ENCODE measurements around the gene SLC30A2.

- no peak for TF ChIP-seq POLR2A (IDR thresholded peaks at IDR 0.05)
- TF ChIP-seq, protein P1, sequence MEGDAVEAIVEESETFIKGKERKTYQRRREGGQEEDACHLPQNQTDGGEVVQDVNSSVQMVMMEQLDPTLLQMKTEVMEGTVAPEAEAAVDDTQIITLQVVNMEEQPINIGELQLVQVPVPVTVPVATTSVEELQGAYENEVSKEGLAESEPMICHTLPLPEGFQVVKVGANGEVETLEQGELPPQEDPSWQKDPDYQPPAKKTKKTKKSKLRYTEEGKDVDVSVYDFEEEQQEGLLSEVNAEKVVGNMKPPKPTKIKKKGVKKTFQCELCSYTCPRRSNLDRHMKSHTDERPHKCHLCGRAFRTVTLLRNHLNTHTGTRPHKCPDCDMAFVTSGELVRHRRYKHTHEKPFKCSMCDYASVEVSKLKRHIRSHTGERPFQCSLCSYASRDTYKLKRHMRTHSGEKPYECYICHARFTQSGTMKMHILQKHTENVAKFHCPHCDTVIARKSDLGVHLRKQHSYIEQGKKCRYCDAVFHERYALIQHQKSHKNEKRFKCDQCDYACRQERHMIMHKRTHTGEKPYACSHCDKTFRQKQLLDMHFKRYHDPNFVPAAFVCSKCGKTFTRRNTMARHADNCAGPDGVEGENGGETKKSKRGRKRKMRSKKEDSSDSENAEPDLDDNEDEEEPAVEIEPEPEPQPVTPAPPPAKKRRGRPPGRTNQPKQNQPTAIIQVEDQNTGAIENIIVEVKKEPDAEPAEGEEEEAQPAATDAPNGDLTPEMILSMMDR (IDR thresholded peaks at IDR 0.05 in 8 of 11, conservative IDR thresholded peaks at IDR 0.05 in 3 of 11) = no peak
Measured at GRCh38 chr1:26072305-26072704, 26.4 kb upstream of the SLC30A2 start.

All from spleen (tissue), 7 donors.